CD4-positive, alpha-beta T cell treated with Interleukin-6 for 4 hours (primary cell): Measurements from ENCODE around the gene FHL3.
"Not testable (repeated sequence)": the region's sequence is repeated elsewhere in the genome, so short reads cannot be mapped to it uniquely, and the experiment has no call there.

ENCODE experiments used
- DNase-seq: peaks from one replicate; pipeline ENCODE4 v3.0.0-alpha.2; 2020; ENCODE audit warnings: mixed read lengths

The FHL3 gene

GRCh38 chr1:37983546-37983945 lies 21.8 kb downstream of the FHL3 start:
- no peak for DNase-seq

- no peak for DNase-seq
Measured at GRCh38 chr1:37978541-37978940, 26.8 kb downstream of the FHL3 start.

- DNase-seq, result not testable (repeated sequence)
Measured at GRCh38 chr1:37975083-37975482, 30.2 kb downstream of the FHL3 start.

GRCh38 chr1:37974567-37974966 lies 30.7 kb downstream of the FHL3 start:
- no peak for DNase-seq

- not testable (repeated sequence) for DNase-seq
Measured at GRCh38 chr1:37973684-37974083, 31.6 kb downstream of the FHL3 start.

GRCh38 chr1:37965301-37965700 lies 40.0 kb downstream of the FHL3 start:
- DNase-seq, result no peak

GRCh38 chr1:37964106-37964505 lies 41.2 kb downstream of the FHL3 start:
- DNase-seq, result not testable (repeated sequence)

- no peak for DNase-seq
Measured at GRCh38 chr1:37958690-37959089, 46.6 kb downstream of the FHL3 start.

- DNase-seq, result no peak
Measured at GRCh38 chr1:37955685-37956084, 49.6 kb downstream of the FHL3 start.

- no peak for DNase-seq
Measured at GRCh38 chr1:37954316-37954971, 50.9 kb downstream of the FHL3 start.

- DNase-seq, result no peak
Measured at GRCh38 chr1:37952738-37953137, 52.6 kb downstream of the FHL3 start.

- DNase-seq, result no peak
Measured at GRCh38 chr1:37951783-37952624, 53.3 kb downstream of the FHL3 start.

GRCh38 chr1:37951041-37951782 lies 54.1 kb downstream of the FHL3 start:
- no peak for DNase-seq

GRCh38 chr1:37949524-37950152 lies 55.7 kb downstream of the FHL3 start:
- no peak for DNase-seq

- no peak for DNase-seq
Measured at GRCh38 chr1:37948841-37949240, 56.5 kb downstream of the FHL3 start.

- DNase-seq, result no peak
Measured at GRCh38 chr1:37948166-37948565, 57.1 kb downstream of the FHL3 start.

- no peak for DNase-seq
Measured at GRCh38 chr1:37947364-37947763, 58.0 kb downstream of the FHL3 start.
